Activated naive CD8-positive, alpha-beta T cell treated with anti-CD3 and anti-CD28 coated beads for 36 hours (primary cell): ENCODE results near the gene LGALS8. TPM values are rescaled to one million over a fixed set of nuclear protein-coding genes. Genes with fewer than 3 reads are reported as not detected.

Experiments
- DNase-seq: peaks from one replicate; pipeline ENCODE4 v3.0.0; 2021
- H3K27ac Mint-ChIP-seq: one replicate; pipeline ENCODE4 v1.8.0; 2022; ENCODE audit warnings: mild to moderate bottlenecking, moderate library complexity, mixed read lengths
- H3K27me3 Mint-ChIP-seq: one replicate; pipeline ENCODE4 v1.8.0; 2022; ENCODE audit warnings: mild to moderate bottlenecking, mixed read lengths
- H3K36me3 Mint-ChIP-seq: one replicate; pipeline ENCODE4 v1.8.0; 2021; ENCODE audit warnings: mild to moderate bottlenecking, mixed read lengths
- H3K4me1 Mint-ChIP-seq: one replicate; pipeline ENCODE4 v1.8.0; 2021; ENCODE audit warnings: mixed read lengths
- H3K4me3 Mint-ChIP-seq: one replicate; pipeline ENCODE4 v1.8.0; 2022; ENCODE audit warnings: mild to moderate bottlenecking, moderate library complexity, mixed read lengths
- H3K9me3 Mint-ChIP-seq: one replicate; pipeline ENCODE4 v1.8.0; 2022; ENCODE audit warnings: mixed read lengths
- total RNA-seq, 2 experiments: library from RNA; stranded (reverse); gene quantifications; one replicate each; pipeline ENCODE4 v1.2.3, GENCODE V29; 2021

Gene LGALS8
- total RNA-seq, 2 experiments from 2014 or later, result 69.0 to 76.6 TPM

DNA sequence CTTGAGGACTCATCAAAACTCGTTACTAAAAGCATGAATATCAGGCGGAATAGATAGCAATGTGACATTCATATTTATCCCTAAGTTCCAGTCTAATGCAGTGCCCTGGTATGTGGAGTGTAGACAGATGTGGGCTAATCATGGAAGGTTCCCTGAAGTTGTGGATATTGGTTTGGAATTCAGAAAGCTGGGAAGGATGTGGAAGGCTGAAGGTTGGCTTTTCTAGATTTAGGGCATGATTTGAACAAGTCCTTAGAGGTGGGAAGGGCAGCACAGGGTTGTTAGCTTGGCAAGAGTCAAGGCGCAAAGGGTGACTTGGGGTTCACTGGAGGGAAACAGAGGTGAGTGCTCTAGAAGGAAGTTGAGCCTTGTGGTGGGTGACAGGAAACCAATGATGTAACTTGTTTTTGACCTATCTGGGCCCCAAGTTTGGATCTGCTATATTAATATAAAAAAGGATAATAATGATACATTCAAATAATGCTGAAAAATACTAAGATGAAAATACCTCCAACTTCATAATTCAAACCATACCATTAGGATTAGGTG is 21.9 kb downstream of the LGALS8 start:
- Mint-ChIP-seq H3K36me3 (peaks cover 48% of the 10 kb centered on the region), H3K4me1 (peaks cover 13% of the 10 kb centered on the region), H3K4me3 (no peak overlapping the region)

DNA sequence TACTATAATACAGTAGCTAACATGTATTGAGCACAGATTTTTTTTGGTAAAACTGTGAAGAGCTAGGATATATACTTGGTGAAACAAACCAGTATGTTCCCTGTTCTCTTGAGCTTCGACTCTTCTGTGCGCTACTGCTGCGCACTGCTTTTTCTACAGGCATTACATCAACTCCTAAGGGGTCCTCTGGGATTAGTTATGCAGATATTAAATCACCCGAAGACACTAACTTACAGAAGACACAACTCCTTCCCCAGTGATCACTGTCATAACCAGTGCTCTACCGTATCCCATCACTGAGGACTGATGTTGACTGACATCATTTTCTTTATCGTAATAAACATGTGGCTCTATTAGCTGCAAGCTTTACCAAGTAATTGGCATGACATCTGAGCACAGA is 24.7 kb downstream of the LGALS8 start:
- H3K4me1 Mint-ChIP-seq, result peaks cover 13% of the 10 kb centered on the region
- H3K9me3 Mint-ChIP-seq, result no peaks in the 10 kb centered on the region
- H3K27me3 Mint-ChIP-seq, result no peaks in the 10 kb centered on the region
- H3K36me3 Mint-ChIP-seq, result peaks cover 48% of the 10 kb centered on the region
- no peak for DNase-seq
- H3K27ac Mint-ChIP-seq, result peak overlapping the region; percentile 6
- no peak overlapping the region for H3K4me3 Mint-ChIP-seq

More for the DNA sequence above, 21.9 kb downstream of the LGALS8 start:
- H3K27ac Mint-ChIP-seq, result peak overlapping the region; percentile 81
- no peak for DNase-seq
- no peaks in the 10 kb centered on the region for H3K9me3 Mint-ChIP-seq
- H3K27me3 Mint-ChIP-seq, result no peaks in the 10 kb centered on the region

GRCh38 chr1:236550961-236551851 is 27.4 kb downstream of the LGALS8 start:
- Mint-ChIP-seq H3K4me1 (peaks cover 5% of the 10 kb centered on the region), H3K9me3 (no peaks in the 10 kb centered on the region), H3K27me3 (no peaks in the 10 kb centered on the region), H3K4me3 (no peak overlapping the region), H3K27ac (peak overlapping the region; percentile 56), H3K36me3 (peaks cover 31% of the 10 kb centered on the region)
- no peak for DNase-seq

DNA sequence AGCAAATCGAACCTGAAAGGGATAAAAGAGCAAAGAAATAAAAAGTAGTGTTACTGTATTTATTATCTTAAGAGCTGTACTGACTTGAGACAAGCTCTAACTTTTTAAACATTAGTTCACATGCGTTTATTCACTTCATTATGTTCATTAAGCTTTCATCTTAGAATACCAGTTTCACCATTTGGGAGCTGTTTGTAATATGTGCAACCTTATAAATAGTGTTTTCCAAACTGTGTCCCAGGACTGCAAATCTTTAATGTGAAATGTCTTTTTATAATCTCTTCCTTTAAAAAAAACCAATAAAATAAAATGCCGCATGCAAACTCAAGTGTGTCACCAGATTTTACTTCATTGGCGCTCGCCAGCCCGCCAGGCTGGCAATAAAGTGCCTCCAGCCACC is 28.3 kb downstream of the LGALS8 start:
- no peak for DNase-seq
- Mint-ChIP-seq H3K4me3 (no peak overlapping the region), H3K4me1 (no peaks in the 10 kb centered on the region), H3K27me3 (no peaks in the 10 kb centered on the region), H3K36me3 (peaks cover 31% of the 10 kb centered on the region), H3K27ac (no peak overlapping the region), H3K9me3 (no peaks in the 10 kb centered on the region)

- Mint-ChIP-seq H3K9me3 (no peaks in the 10 kb centered on the region), H3K27me3 (no peaks in the 10 kb centered on the region), H3K4me1 (no peaks in the 10 kb centered on the region), H3K27ac (no peak overlapping the region), H3K4me3 (no peak overlapping the region), H3K36me3 (peaks cover 25% of the 10 kb centered on the region)
- no peak for DNase-seq
Observed at GRCh38 chr1:236552901-236553300, 29.1 kb downstream of the LGALS8 start.

DNA sequence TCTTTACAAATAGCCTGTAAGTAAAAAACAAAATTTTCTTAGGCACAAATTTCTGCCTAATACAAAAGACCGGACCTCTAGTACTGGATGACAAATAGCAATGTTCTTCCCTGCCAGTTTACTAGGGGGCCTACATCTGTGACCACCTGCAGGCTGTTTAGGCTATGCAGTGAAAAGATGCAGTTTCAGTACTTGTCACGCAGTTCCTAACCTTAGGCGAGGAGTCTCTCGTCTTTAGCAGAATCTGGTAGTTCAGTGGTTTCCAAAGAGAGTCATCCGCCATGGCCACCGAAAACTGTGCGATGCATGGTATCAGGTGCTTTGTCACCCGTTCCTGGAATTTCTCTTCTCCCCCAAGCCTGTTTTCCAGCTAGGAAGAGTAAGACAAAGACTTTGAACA is 29.6 kb downstream of the LGALS8 start:
- no peak for DNase-seq
- Mint-ChIP-seq H3K4me1 (no peaks in the 10 kb centered on the region), H3K36me3 (peaks cover 25% of the 10 kb centered on the region), H3K9me3 (no peaks in the 10 kb centered on the region), H3K27ac (no peak overlapping the region), H3K4me3 (no peak overlapping the region), H3K27me3 (no peaks in the 10 kb centered on the region)

- Mint-ChIP-seq H3K9me3 (no peaks in the 10 kb centered on the region), H3K27me3 (no peaks in the 10 kb centered on the region), H3K36me3 (peaks cover 25% of the 10 kb centered on the region), H3K4me1 (no peaks in the 10 kb centered on the region), H3K27ac (no peak overlapping the region), H3K4me3 (no peak overlapping the region)
- no peak for DNase-seq
Observed at GRCh38 chr1:236556606-236557005, 32.8 kb downstream of the LGALS8 start.

DNA sequence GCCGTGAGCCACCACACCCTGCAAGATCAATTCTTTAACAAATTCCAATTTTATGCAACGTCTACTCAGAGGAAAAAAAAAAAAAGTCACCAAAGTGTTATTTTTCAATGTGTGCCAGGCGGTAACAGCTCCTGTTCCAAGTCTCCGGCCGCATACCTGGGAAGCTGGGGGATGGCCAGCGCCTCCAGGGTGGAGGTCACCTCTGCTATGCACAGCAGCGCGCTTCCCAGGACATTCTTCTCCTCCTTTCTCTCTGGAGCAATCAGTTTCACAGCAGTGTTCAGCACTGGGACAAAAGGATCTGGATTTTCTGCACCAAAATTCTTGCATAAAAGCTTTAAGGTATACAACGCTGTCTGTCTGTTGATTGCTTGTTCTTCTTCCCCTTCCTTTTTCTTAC is 34.3 kb downstream of the LGALS8 start:
- H3K27ac Mint-ChIP-seq, result no peak overlapping the region
- no peak overlapping the region for H3K4me3 Mint-ChIP-seq
- DNase-seq, result no peak
- no peaks in the 10 kb centered on the region for H3K9me3 Mint-ChIP-seq
- peaks cover 25% of the 10 kb centered on the region for H3K36me3 Mint-ChIP-seq
- H3K4me1 Mint-ChIP-seq, result peaks cover 3% of the 10 kb centered on the region
- no peaks in the 10 kb centered on the region for H3K27me3 Mint-ChIP-seq

DNA sequence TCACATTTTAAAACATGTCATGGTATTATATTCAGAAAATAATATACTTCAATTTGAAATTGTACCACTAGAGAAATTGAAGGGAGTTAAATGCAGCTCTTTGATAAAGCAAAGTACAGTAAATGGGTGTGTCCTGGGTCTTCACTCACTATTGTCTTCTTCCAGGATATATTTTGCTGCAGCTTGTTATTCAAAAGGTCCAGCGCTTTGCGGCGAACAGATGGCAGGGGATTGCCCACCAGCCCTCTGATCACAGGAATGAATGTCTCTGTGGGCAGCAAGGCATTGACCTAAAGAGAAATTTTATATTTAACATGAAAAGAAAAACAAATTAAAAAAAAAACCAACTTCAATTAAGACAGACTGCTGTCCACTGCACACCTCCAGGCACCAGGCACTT is 35.1 kb downstream of the LGALS8 start:
- peaks cover 3% of the 10 kb centered on the region for H3K4me1 Mint-ChIP-seq
- H3K9me3 Mint-ChIP-seq, result no peaks in the 10 kb centered on the region
- no peaks in the 10 kb centered on the region for H3K27me3 Mint-ChIP-seq
- DNase-seq, result no peak
- peaks cover 25% of the 10 kb centered on the region for H3K36me3 Mint-ChIP-seq
- H3K27ac Mint-ChIP-seq, result no peak overlapping the region
- H3K4me3 Mint-ChIP-seq, result no peak overlapping the region

DNA sequence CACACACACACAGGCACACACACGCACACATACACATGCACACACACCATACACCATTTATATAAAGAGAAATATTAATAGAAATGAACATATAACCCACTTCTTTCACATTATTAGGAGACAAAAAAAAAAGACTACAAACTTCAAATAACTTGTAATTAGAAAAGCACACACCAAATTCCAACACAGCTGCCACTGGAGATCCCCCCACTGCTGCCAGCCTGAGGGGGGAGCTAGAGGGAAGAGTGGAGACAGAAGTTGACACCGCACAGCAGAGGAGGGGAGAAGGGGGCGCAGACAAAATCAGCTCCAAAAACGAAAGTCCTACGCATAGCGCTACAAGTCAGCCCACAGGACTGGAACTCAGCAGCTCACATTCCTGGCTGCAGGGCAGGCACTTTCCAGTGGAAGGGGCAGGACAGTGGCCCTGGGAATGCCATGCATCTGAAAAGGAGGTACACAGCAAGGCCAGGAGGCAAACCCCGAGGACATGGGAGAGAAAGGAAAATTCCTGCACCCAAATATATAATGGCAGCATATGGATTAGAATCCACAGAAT is 36.5 kb downstream of the LGALS8 start:
- Mint-ChIP-seq H3K27me3 (no peaks in the 10 kb centered on the region), H3K27ac (peak overlapping the region; percentile 36), H3K4me3 (no peak overlapping the region), H3K9me3 (no peaks in the 10 kb centered on the region), H3K4me1 (peaks cover 3% of the 10 kb centered on the region), H3K36me3 (peaks cover 36% of the 10 kb centered on the region)
- no peak for DNase-seq

GRCh38 chr1:236561976-236562375 is 38.2 kb downstream of the LGALS8 start:
- peaks cover 3% of the 10 kb centered on the region for H3K4me1 Mint-ChIP-seq
- no peak overlapping the region for H3K27ac Mint-ChIP-seq
- no peak overlapping the region for H3K4me3 Mint-ChIP-seq
- no peak for DNase-seq
- H3K9me3 Mint-ChIP-seq, result no peaks in the 10 kb centered on the region
- peaks cover 38% of the 10 kb centered on the region for H3K36me3 Mint-ChIP-seq
- H3K27me3 Mint-ChIP-seq, result no peaks in the 10 kb centered on the region

DNA sequence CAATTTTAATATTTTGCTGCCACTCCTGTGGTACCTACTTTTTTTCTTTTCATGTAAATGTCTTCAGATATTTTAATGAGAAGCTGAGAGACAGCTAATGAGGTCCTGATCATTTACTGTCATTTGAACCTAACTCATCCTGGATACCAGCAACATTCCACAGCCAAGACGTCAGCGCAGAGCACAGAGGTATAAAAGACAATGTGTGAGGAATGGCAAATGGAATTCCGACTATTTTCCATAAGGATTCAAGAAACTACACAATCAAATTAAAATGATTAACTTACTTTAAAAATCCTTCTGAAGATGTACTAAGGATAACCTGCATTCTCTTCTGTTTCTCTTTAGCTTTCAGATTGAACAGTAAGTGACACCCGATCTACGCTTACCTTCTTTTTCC is 41.7 kb downstream of the LGALS8 start:
- Mint-ChIP-seq H3K27ac (peak overlapping the region; percentile 8), H3K27me3 (no peaks in the 10 kb centered on the region), H3K4me1 (peaks cover 3% of the 10 kb centered on the region), H3K9me3 (no peaks in the 10 kb centered on the region), H3K4me3 (no peak overlapping the region), H3K36me3 (peaks cover 47% of the 10 kb centered on the region)
- DNase-seq, result no peak

DNA sequence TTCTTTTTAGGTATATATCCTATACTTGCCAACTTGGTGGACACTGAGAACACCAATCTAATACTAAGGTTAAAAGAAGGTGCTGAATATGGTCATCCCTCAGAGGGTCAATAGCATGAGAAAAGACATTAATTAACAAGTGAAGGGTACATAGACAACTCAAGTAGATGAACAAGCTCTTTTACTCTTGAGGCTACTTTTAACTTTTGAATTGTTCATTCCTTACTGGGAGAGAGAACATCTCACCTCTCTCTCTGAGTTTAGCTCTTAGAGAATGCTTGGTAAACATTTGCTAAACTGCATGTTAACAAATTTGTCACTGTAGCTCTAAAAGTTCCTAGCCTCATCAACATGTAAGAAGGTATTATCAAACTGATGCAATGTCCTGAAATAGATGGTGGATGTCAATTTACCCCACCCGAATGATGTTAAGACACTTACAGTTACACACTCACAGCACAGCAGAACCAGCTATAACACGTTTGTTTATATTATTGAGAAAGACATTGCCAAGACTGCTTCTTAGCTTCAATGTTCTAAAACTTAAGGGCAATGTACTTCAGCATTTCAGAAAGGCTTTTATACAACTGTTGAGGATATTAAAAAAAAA is 44.6 kb downstream of the LGALS8 start:
- no peak for DNase-seq
- Mint-ChIP-seq H3K4me1 (no peaks in the 10 kb centered on the region), H3K36me3 (peaks cover 42% of the 10 kb centered on the region), H3K27ac (peak overlapping the region; percentile 13), H3K4me3 (no peak overlapping the region), H3K9me3 (no peaks in the 10 kb centered on the region), H3K27me3 (no peaks in the 10 kb centered on the region)

DNA sequence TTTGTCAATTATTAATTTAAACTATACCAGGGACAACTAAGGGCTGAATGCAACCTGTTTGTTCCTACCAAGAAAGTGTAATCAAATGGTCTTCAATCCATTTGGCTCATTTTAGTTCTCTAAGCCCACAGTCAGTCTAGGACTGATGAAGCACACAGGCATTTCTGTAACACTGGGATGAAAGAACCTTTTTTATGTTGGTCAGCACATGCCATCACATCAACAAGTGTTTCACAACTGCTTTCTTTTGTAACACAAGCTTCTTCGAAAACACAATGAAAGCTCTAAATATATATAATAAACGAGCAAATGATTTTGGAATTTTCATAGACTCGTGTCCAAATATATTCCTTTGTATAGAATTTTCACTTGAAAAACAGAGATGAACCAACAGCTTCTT is 51.7 kb downstream of the LGALS8 start:
- Mint-ChIP-seq H3K27ac (no peak overlapping the region), H3K27me3 (no peaks in the 10 kb centered on the region), H3K36me3 (peaks cover 17% of the 10 kb centered on the region), H3K9me3 (no peaks in the 10 kb centered on the region), H3K4me1 (no peaks in the 10 kb centered on the region), H3K4me3 (no peak overlapping the region)
- no peak for DNase-seq

DNA sequence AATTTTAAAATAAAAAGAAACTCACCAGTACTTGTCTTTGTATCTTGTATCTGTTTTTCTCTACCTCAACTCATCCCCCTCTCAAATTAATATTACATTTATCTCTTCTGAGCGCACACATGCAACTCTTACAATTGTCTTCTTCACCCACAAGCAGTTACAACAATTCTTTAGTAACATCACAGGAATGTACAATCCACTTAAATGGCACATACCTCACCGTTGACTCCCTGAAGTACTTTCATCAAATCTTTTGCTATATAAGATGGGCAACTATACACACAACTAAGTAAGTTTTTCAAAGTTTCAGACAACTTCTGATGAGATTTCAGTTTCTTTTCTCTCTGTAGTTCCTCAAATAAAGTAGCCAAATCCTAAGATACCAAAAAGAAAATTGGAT is 52.2 kb downstream of the LGALS8 start:
- peaks cover 17% of the 10 kb centered on the region for H3K36me3 Mint-ChIP-seq

More for the DNA sequence above, 52.2 kb downstream of the LGALS8 start:
- Mint-ChIP-seq H3K27ac (no peak overlapping the region), H3K4me1 (no peaks in the 10 kb centered on the region), H3K4me3 (no peak overlapping the region), H3K27me3 (no peaks in the 10 kb centered on the region), H3K9me3 (no peaks in the 10 kb centered on the region)
- DNase-seq, result no peak
